Liver (tissue), 9 donors: ENCODE measurements around the gene CRYZL1. TPM values are rescaled to one million over a fixed set of nuclear protein-coding genes. Genes with fewer than 3 reads are reported as not detected.

Experiments used
- DNase-seq: peaks from one replicate; pipeline ENCODE4 v3.0.0-alpha.2; 2017; ENCODE audit warnings: low spot score
- H3K27ac ChIP-seq, 2 donors: one replicate each; pipeline ENCODE4 v1.7.0; 2013; ENCODE audit warnings: inconsistent platforms in 2 of 2, low read length in 2 of 2, control low read depth in 1 of 2, low read depth in 1 of 2, mild to moderate bottlenecking in 1 of 2
- H3K27me3 ChIP-seq, 4 donors: one replicate each; pipeline versions ENCODE4 v1.6.1 to v1.7.0; 2013; ENCODE audit warnings: low read length in 3 of 4, inconsistent platforms in 1 of 4, mild to moderate bottlenecking in 1 of 4, moderate library complexity in 1 of 4; ENCODE audit not compliant: control insufficient read depth in 4 of 4, insufficient read depth in 4 of 4
- H3K36me3 ChIP-seq, 4 donors: one replicate each; pipeline versions ENCODE4 v1.6.1 to v1.7.0; 2013; ENCODE audit warnings: low read length in 3 of 4, mild to moderate bottlenecking in 3 of 4, low read depth in 1 of 4, moderate library complexity in 1 of 4; ENCODE audit not compliant: control insufficient read depth in 4 of 4, insufficient read depth in 3 of 4
- H3K4me1 ChIP-seq, 4 donors: one replicate each; pipeline versions ENCODE4 v1.6.1 to v1.7.0; 2013; ENCODE audit warnings: low read length in 3 of 4, mild to moderate bottlenecking in 3 of 4, moderate library complexity in 1 of 4; ENCODE audit not compliant: control insufficient read depth in 4 of 4, insufficient read depth in 4 of 4
- H3K4me3 ChIP-seq, 3 donors: one replicate each; pipeline versions ENCODE4 v1.6.1 to v1.7.0; 2013; ENCODE audit warnings: low read length in 3 of 3, control low read depth in 1 of 3, low read depth in 1 of 3, mild to moderate bottlenecking in 1 of 3
- H3K9ac ChIP-seq, 2 donors: one replicate each; pipeline ENCODE4 v1.7.0; 2013; ENCODE audit warnings: low read length in 2 of 2, mild to moderate bottlenecking in 2 of 2, moderate library complexity in 2 of 2, control low read depth in 1 of 2, low read depth in 1 of 2
- H3K9me3 ChIP-seq, 4 donors: one replicate each; pipeline versions ENCODE4 v1.6.1 to v1.7.0; 2013; ENCODE audit warnings: low read length in 3 of 4; ENCODE audit not compliant: control insufficient read depth in 4 of 4
- ATF3 ChIP-seq: IDR thresholded peaks from 2 replicates; pipeline ENCODE4 v1.6.1; 2016; ENCODE audit warnings: antibody characterized with exemption
- EGR1 ChIP-seq, 2 donors: IDR thresholded peaks; 2 replicates each; pipeline ENCODE4 v1.6.1; 2016 to 2018; ENCODE audit warnings: antibody characterized with exemption in 2 of 2, low read depth in 2 of 2
- FOXA1 ChIP-seq: IDR thresholded peaks from 2 replicates; pipeline ENCODE4 v1.6.1; 2016; ENCODE audit warnings: antibody characterized with exemption
- FOXA2 ChIP-seq: IDR thresholded peaks from 2 replicates; pipeline ENCODE4 v1.6.1; 2016; ENCODE audit warnings: antibody characterized with exemption
- GABPA ChIP-seq, 2 donors: IDR thresholded peaks in 1 of 2; conservative IDR thresholded peaks in 1 of 2; 2 replicates each; pipeline ENCODE4 v1.6.1; 2016; ENCODE audit warnings: antibody characterized with exemption in 2 of 2, mild to moderate bottlenecking in 1 of 2, moderate library complexity in 1 of 2
- HNF4G ChIP-seq: IDR thresholded peaks from 2 replicates; pipeline ENCODE4 v1.6.1; 2016; ENCODE audit warnings: antibody characterized with exemption
- JUND ChIP-seq, 2 donors: IDR thresholded peaks; 2 replicates each; pipeline ENCODE4 v1.6.1; 2016; ENCODE audit warnings: antibody characterized with exemption in 2 of 2
- MAX ChIP-seq: IDR thresholded peaks from 2 replicates; pipeline ENCODE4 v1.6.1; 2016; ENCODE audit warnings: antibody characterized with exemption
- NR2F2 ChIP-seq: IDR thresholded peaks from 2 replicates; pipeline ENCODE4 v1.6.1; 2016; ENCODE audit warnings: antibody characterized with exemption
- RAD21 ChIP-seq, 2 donors: IDR thresholded peaks; 2 replicates each; pipeline ENCODE4 v1.6.1; 2016; ENCODE audit warnings: antibody characterized with exemption in 2 of 2, mild to moderate bottlenecking in 2 of 2
- REST ChIP-seq: IDR thresholded peaks from 2 replicates; pipeline ENCODE4 v1.6.1; 2016; ENCODE audit warnings: antibody characterized with exemption, mild to moderate bottlenecking
- RXRA ChIP-seq, 2 donors: IDR thresholded peaks; 2 replicates each; pipeline ENCODE4 v1.6.1; 2017 to 2018; ENCODE audit warnings: antibody characterized with exemption in 2 of 2, mild to moderate bottlenecking in 1 of 2
- SP1 ChIP-seq: IDR thresholded peaks from 2 replicates; pipeline ENCODE4 v1.6.1; 2018; ENCODE audit warnings: antibody characterized with exemption, mild to moderate bottlenecking
- TAF1 ChIP-seq: conservative IDR thresholded peaks from 2 replicates; pipeline ENCODE4 v1.6.1; 2016; ENCODE audit warnings: antibody characterized with exemption, mild to moderate bottlenecking
- YY1 ChIP-seq: IDR thresholded peaks from 2 replicates; pipeline ENCODE4 v1.6.1; 2016; ENCODE audit warnings: antibody characterized with exemption, mild to moderate bottlenecking
- ZBTB33 ChIP-seq: IDR thresholded peaks from 2 replicates; pipeline ENCODE4 v1.6.1; 2016; ENCODE audit warnings: antibody characterized with exemption
- WGBS: extraction: QIAGEN DNeasy Blood & Tissue Kit; methylation state at CpG from one replicate; pipeline ENCODE4 v1.1.7; 2013; 5-methylcytosine and 5-hydroxymethylcytosine counted together
- polyA plus RNA-seq, 2 donors: library from polyadenylated mRNA; stranded (reverse) in 1 of 2; unstranded in 1 of 2; fragments of 200-250 nt in 1 of 2; fragments of >200 nt in 1 of 2; fragmentation: Nextera tagmentation in 1 of 2; extraction: Ambion mirVana in 1 of 2; gene quantifications; one replicate each; pipeline versions ENCODE4 v1.2.1 to v1.2.3, GENCODE V29; 2013 to 2015
- total RNA-seq, 2 donors: library from RNA; depleted of rRNA; stranded (reverse); fragments of >200 nt; gene quantifications; one replicate each; pipeline ENCODE4 v1.2.3, GENCODE V29; 2014
- donor health status: healthy.
- donor health status: healthy.
- donor health status: healthy.
- donor health status: healthy.
- donor health status: healthy.

Gene CRYZL1
- total and polyA plus RNA-seq, 4 donors, result 6.8 to 18.1 (median 11.5) TPM

- peak overlapping the region; percentile 74 to 91 for H3K9ac ChIP-seq
- TF ChIP-seq TAF1 (no peak), YY1 (no peak), RAD21 (IDR thresholded peaks at IDR 0.05) (peak; percentile 12 to 23)
- no peaks in the 10 kb centered on the region for H3K36me3 ChIP-seq
- H3K9me3 ChIP-seq, result no peaks in the 10 kb centered on the region
- peaks cover 8 to 29% (median 23%) of the 10 kb centered on the region in 4 donors for H3K4me1 ChIP-seq
- WGBS, result under 1% methylated on average over 78 of the region's 78 CpGs
- H3K27me3 ChIP-seq, result no peaks in the 10 kb centered on the region
- H3K27ac ChIP-seq, result peak overlapping the region; percentile 92 to 93
- DNase-seq, result peak; percentile 39
- H3K4me3 ChIP-seq, result peak overlapping the region; percentile 65 to 98 (median 97)
These were observed 1.5 kb upstream of the CRYZL1 start for GRCh38 chr21:33642896-33643657.

- Histone ChIP-seq H3K9me3 (no peaks in the 10 kb centered on the region), H3K9ac (peak within 1 kb of the TSS; percentile 74 to 91), H3K4me1 (peaks cover 8 to 29% (median 23%) of the 10 kb centered on the region in 4 donors), H3K27me3 (no peaks in the 10 kb centered on the region), H3K27ac (peak within 1 kb of the TSS; percentile 92 to 93), H3K4me3 (peak within 1 kb of the TSS; percentile 87 to 98 (median 97)), H3K36me3 (no peaks in the 10 kb centered on the region)
- TF ChIP-seq MAX (no peak), GABPA (IDR thresholded peaks at IDR 0.05 in 1 of 2, conservative IDR thresholded peaks at IDR 0.05 in 1 of 2) (peak in 1 of 2 donors; percentile 70), SP1 (peak; percentile 93), YY1 (peak; percentile 47), JUND (IDR thresholded peaks at IDR 0.05) (no peak), HNF4G (no peak), RAD21 (IDR thresholded peaks at IDR 0.05) (peak; percentile 4 to 18), EGR1 (IDR thresholded peaks at IDR 0.05; ENCODE audit: low read depth in 2 of 2) (peak; percentile 69 to 75), NR2F2 (peak; percentile 65), ATF3 (no peak), FOXA1 (peak; percentile 37), RXRA (IDR thresholded peaks at IDR 0.05) (peak in 1 of 2 donors; percentile 47), ZBTB33 (peak; percentile 65), TAF1 (peak; percentile 92), FOXA2 (peak; percentile 1), REST (peak; percentile 71)
- under 1% methylated on average over 71 of the region's 71 CpGs for WGBS
- peak; percentile 100 for DNase-seq
These were observed 720 bp upstream of the CRYZL1 start, which contains the start of gene ITSN1 for GRCh38 chr21:33642027-33642895. ITSN1 (plus strand) TSS chr21:33642501; CDS start chr21:33718829, 76,328 bp downstream.
